ENCODE data around the gene BLVRB. TPM values are rescaled to one million over a fixed set of nuclear protein-coding genes. Genes with fewer than 3 reads are reported as not detected.

The BLVRB gene
- total and polyA plus RNA-seq, 9 of the 15 experiments (the other 6 are each of a cell fraction or from before 2014, with no cell fraction given): 81.1 to 749 (median 331) TPM

DNA sequence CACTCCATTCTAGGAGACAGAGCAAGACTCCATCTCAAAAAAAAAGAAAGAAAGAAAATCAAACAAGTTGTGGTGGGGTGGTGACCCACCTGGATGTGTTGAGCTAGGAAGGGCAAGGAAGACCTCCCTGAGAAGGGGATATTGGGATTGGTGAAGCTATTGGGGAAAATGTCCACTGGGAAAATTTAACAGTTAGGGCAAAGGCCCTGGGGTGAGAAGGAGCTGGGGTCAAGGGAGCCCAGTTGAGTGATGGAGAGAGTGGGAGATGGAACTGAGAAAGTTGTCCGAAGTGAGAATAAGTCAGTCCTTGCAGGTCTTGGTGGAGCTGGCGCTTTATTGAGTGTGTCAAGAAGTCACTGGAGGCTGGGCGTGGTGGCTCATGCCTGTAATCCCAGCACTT is 27.3 kb downstream of the BLVRB start:
- H2AFZ ChIP-seq (ENCODE audit: low read depth, low read length): no peak overlapping the region
- in situ Hi-C loops (cut with MboI): no loop called here
- intact Hi-C loops (cut with micrococcal nuclease): no loop called here
- 82% methylated on average over 3 of the region's 3 CpGs for whole genome bisulfite sequencing (ENCODE audit: insufficient coverage, low coverage, missing lambda C conversion rate)
- TF ChIP-seq ZKSCAN1 (IDR thresholded peaks at IDR 0.05; ENCODE audit: low read depth, low read length) (no peak), PHB2 (IDR thresholded peaks at IDR 0.05; ENCODE audit: low read depth) (no peak), ARNT (IDR thresholded peaks at IDR 0.05) (no peak)
- no peak overlapping the region for H3K4me3 ChIP-seq
- ChIA-PET CTCF (ENCODE audit: low intra/inter-chr PET ratio) (no interaction called here), POLR2A (interaction anchor here (0.9 to 1.4 kb wide), 2 partner anchors 12 to 14 kb away, joined by 5 to 12 read pairs; partner anchors contain the start of gene SERTAD1)
- H3K9me3 ChIP-seq (replicated peaks; ENCODE audit: control insufficient read depth, insufficient read depth, low read depth, low read length): no peaks in the 10 kb centered on the region
- peaks cover 16 to 32% of the 10 kb centered on the region in 2 experiments for H3K4me1 ChIP-seq (replicated peaks in 1 of 2; ENCODE audit: control insufficient read depth in 2 of 2, insufficient read depth in 2 of 2, low read length in 2 of 2)
- H3K9ac ChIP-seq (ENCODE audit: insufficient read depth in 1 of 2, low read depth in 2 of 2, low read length in 2 of 2): no peak overlapping the region
- H3K27me3 ChIP-seq (ENCODE audit: control insufficient read depth in 2 of 2, insufficient read depth in 2 of 2, low read length in 2 of 2): no peaks in the 10 kb centered on the region
- FAIRE-seq (no peak), ATAC-seq (no peak), DNase-seq (ENCODE audit: extremely low read depth in 1 of 4, low spot score in 3 of 4) (no peak)
- no TSS peak for BruUV-seq (replicated peaks)
- peaks cover 22% of the 10 kb centered on the region for H4K20me1 ChIP-seq (replicated peaks; ENCODE audit: control insufficient read depth, insufficient read depth, low read length)
- H3K27ac ChIP-seq (ENCODE audit: extremely low read depth, low read depth, low read length): no peak overlapping the region
- H3K9me1 ChIP-seq (ENCODE audit: control insufficient read depth, insufficient read depth, low read length): no peaks in the 10 kb centered on the region
- peaks cover 29% of the 10 kb centered on the region for H3K79me2 ChIP-seq (ENCODE audit: control insufficient read depth, insufficient read depth, low read length)
- no peak overlapping the region for H3K4me2 ChIP-seq (ENCODE audit: insufficient read depth, low read length)
- peaks cover 28% of the 10 kb centered on the region for H3K36me3 ChIP-seq (ENCODE audit: control insufficient read depth, insufficient read depth, low read length)

DNA sequence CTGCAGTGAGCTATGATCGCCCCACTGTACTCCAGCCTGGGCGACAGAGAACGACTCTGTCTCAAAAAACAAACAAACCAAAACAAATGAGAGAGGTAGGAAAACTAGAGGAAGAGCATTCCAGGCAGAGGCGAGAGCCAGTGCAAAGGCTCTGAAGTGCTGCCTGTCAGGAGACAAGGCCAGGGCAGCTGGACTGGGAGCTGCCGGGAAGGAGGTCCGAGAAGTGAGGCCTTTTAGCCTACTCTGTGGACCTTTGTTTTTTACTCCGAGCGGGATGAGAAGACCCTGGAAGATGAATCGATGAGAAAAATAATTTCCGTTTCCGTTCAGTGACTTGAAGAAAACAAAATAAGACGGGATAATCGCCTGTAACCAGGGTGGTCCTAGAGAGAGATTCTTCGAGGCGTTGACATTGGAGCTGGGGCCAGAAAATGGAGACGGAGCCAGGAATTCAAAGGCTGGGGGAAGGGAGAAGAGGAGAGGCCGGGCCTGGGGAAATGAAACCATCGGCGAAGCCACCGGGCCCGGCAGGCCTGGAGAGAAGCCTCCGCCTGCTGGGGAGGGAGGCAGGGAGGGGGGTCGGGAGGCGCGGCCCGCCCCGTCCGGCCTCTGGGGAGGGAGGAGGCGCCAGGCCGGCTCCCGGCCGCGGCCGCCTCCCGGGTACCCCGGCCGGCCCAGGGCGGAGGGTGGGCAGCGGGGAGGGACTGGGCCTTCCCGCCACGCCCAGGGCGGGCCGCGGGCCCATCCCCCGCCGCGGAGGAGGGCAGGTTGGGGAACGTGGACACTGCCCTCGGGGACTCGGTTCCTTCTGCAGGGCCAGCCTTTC is 31.9 kb downstream of the BLVRB start:
- peak; percentile 92 to 93 (median 93) for DNase-seq (ENCODE audit: extremely low read depth in 1 of 4, low spot score in 3 of 4)
- ChIA-PET CTCF (ENCODE audit: low intra/inter-chr PET ratio) (no interaction called here), POLR2A (interaction anchor here (0.6 to 4.0 kb wide), 8 partner anchors 9 to 181 kb away, joined by 3 to 34 read pairs (median 4); partner anchors contain the start of gene SERTAD3)
- H3K4me1 ChIP-seq (replicated peaks in 1 of 2; ENCODE audit: control insufficient read depth in 2 of 2, insufficient read depth in 2 of 2, low read length in 2 of 2): peaks cover 12 to 41% of the 10 kb centered on the region in 2 experiments
- peak; percentile 63 for FAIRE-seq
- peak overlapping the region; percentile 86 to 98 for H3K9ac ChIP-seq (ENCODE audit: insufficient read depth in 1 of 2, low read depth in 2 of 2, low read length in 2 of 2)
- peak overlapping the region; percentile 86 for H3K4me2 ChIP-seq (ENCODE audit: insufficient read depth, low read length)
- H2AFZ ChIP-seq (ENCODE audit: low read depth, low read length): peak overlapping the region; percentile 94
- intact Hi-C loops (cut with micrococcal nuclease): no loop called here
- no peaks in the 10 kb centered on the region for H3K9me1 ChIP-seq (ENCODE audit: control insufficient read depth, insufficient read depth, low read length)
- H3K79me2 ChIP-seq (ENCODE audit: control insufficient read depth, insufficient read depth, low read length): peaks cover 3% of the 10 kb centered on the region; the same call in 1 of the 3 replicates
- no peaks in the 10 kb centered on the region for H4K20me1 ChIP-seq (replicated peaks; ENCODE audit: control insufficient read depth, insufficient read depth, low read length)
- BruUV-seq (replicated peaks): TSS peak; percentile 98
- H3K27me3 ChIP-seq (ENCODE audit: control insufficient read depth in 2 of 2, insufficient read depth in 2 of 2, low read length in 2 of 2): no peaks in the 10 kb centered on the region
- WGBS (ENCODE audit: insufficient coverage, low coverage, missing lambda C conversion rate): under 1% methylated on average over 36 of the region's 50 CpGs
- in situ Hi-C loops (cut with MboI): no loop called here
- no peaks in the 10 kb centered on the region for H3K9me3 ChIP-seq (replicated peaks; ENCODE audit: control insufficient read depth, insufficient read depth, low read depth, low read length)
- H3K36me3 ChIP-seq (ENCODE audit: control insufficient read depth, insufficient read depth, low read length): no peaks in the 10 kb centered on the region
- H3K4me3 ChIP-seq: peak overlapping the region; percentile 40
- ATAC-seq: peak; percentile 97
- H3K27ac ChIP-seq (ENCODE audit: extremely low read depth, low read depth, low read length): peak overlapping the region; percentile 94
- TF ChIP-seq ZKSCAN1 (IDR thresholded peaks at IDR 0.05; ENCODE audit: low read depth, low read length) (peak; percentile 42; the same call in 1 of the 2 replicates), HLTF (IDR thresholded peaks at IDR 0.05) (no peak), CHD1 (IDR thresholded peaks at IDR 0.05; ENCODE audit: low read length) (peak; percentile 74), CC2D1A (IDR thresholded peaks at IDR 0.05) (0 out of 2 replicates have a peak, but pooled peaks have one; percentile 25), CREM (IDR thresholded peaks at IDR 0.05; ENCODE audit: low read depth) (peak; percentile 7; the same call in 1 of the 2 replicates), GABPA (tag; conservative IDR thresholded peaks at IDR 0.05; ENCODE audit: low read depth) (peak; percentile 52), SETDB1 (IDR thresholded peaks at IDR 0.05; ENCODE audit: low read length) (no peak), SAFB (IDR thresholded peaks at IDR 0.05; ENCODE audit: borderline replicate concordance, low read depth, low read length) (0 out of 2 replicates have a peak, but pooled peaks have one; percentile 18), MTA3 (IDR thresholded peaks at IDR 0.05; ENCODE audit: borderline replicate concordance) (0 out of 2 replicates have a peak, but pooled peaks have one; percentile 76), MTA1 (IDR thresholded peaks at IDR 0.05; ENCODE audit: borderline replicate concordance) (peak; percentile 12; the same call in 1 of the 2 replicates)
- TF ChIP-seq, protein P1, sequence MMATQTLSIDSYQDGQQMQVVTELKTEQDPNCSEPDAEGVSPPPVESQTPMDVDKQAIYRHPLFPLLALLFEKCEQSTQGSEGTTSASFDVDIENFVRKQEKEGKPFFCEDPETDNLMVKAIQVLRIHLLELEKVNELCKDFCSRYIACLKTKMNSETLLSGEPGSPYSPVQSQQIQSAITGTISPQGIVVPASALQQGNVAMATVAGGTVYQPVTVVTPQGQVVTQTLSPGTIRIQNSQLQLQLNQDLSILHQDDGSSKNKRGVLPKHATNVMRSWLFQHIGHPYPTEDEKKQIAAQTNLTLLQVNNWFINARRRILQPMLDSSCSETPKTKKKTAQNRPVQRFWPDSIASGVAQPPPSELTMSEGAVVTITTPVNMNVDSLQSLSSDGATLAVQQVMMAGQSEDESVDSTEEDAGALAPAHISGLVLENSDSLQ (IDR thresholded peaks at IDR 0.05): peak; percentile 49

Data from K562 (cell line).